ENCODE data around the gene NPHS2.
"Not testable (repeated sequence)": the region's sequence is repeated elsewhere in the genome, so short reads cannot be mapped to it uniquely, and the experiment has no call there.

The NPHS2 gene

GRCh38 chr1:179548666-179549367 lies 26.9 kb downstream of the NPHS2 start:
- no peak for DNase-seq (ENCODE audit: insufficient read length, low spot score)
- TF ChIP-seq POLR2A (IDR thresholded peaks at IDR 0.05; ENCODE audit: low read depth, low read length) = no peak
- no peak for TF ChIP-seq TAF1 (IDR thresholded peaks at IDR 0.05; ENCODE audit: low read depth, low read length)
- TF ChIP-seq PAX5 (IDR thresholded peaks at IDR 0.05; ENCODE audit: insufficient read depth, low read length, severe bottlenecking) = no peak
- no peak for TF ChIP-seq POU2F2 (IDR thresholded peaks at IDR 0.05; ENCODE audit: low read depth, low read length)
- TF ChIP-seq SPI1 (IDR thresholded peaks at IDR 0.05; ENCODE audit: low read depth, low read length) = no peak
- TF ChIP-seq POLR2AphosphoS5 (IDR thresholded peaks at IDR 0.05; ENCODE audit: low read depth, low read length) = no peak
- FAIRE-seq = no peak

GRCh38 chr1:179547021-179547535 lies 28.7 kb downstream of the NPHS2 start:
- TF ChIP-seq TAF1 (IDR thresholded peaks at IDR 0.05; ENCODE audit: low read depth, low read length) (no peak), POLR2A (IDR thresholded peaks at IDR 0.05; ENCODE audit: low read depth, low read length) (no peak), SPI1 (IDR thresholded peaks at IDR 0.05; ENCODE audit: low read depth, low read length) (no peak), PAX5 (IDR thresholded peaks at IDR 0.05; ENCODE audit: insufficient read depth, low read length, severe bottlenecking) (no peak), POLR2AphosphoS5 (IDR thresholded peaks at IDR 0.05; ENCODE audit: low read depth, low read length) (no peak), POU2F2 (IDR thresholded peaks at IDR 0.05; ENCODE audit: low read depth, low read length) (no peak)
- FAIRE-seq (no peak), DNase-seq (ENCODE audit: insufficient read length, low spot score) (no peak)

GRCh38 chr1:179545321-179545720 lies 30.4 kb downstream of the NPHS2 start:
- DNase-seq (ENCODE audit: insufficient read length, low spot score) = no peak
- no peak for FAIRE-seq
- TF ChIP-seq POLR2A (IDR thresholded peaks at IDR 0.05; ENCODE audit: low read depth, low read length) (no peak), PAX5 (IDR thresholded peaks at IDR 0.05; ENCODE audit: insufficient read depth, low read length, severe bottlenecking) (no peak), POLR2AphosphoS5 (IDR thresholded peaks at IDR 0.05; ENCODE audit: low read depth, low read length) (no peak), POU2F2 (IDR thresholded peaks at IDR 0.05; ENCODE audit: low read depth, low read length) (no peak), SPI1 (IDR thresholded peaks at IDR 0.05; ENCODE audit: low read depth, low read length) (no peak), TAF1 (IDR thresholded peaks at IDR 0.05; ENCODE audit: low read depth, low read length) (no peak)

- no peak for FAIRE-seq
These were observed 34.0 kb downstream of the NPHS2 start for GRCh38 chr1:179541774-179542173.

GRCh38 chr1:179530352-179530751 lies 45.4 kb downstream of the NPHS2 start:
- FAIRE-seq (no peak), DNase-seq (ENCODE audit: insufficient read length, low spot score) (no peak)
- TF ChIP-seq POU2F2 (IDR thresholded peaks at IDR 0.05; ENCODE audit: low read depth, low read length) = no peak
- no peak for TF ChIP-seq POLR2A (IDR thresholded peaks at IDR 0.05; ENCODE audit: low read depth, low read length)
- TF ChIP-seq POLR2AphosphoS5 (IDR thresholded peaks at IDR 0.05; ENCODE audit: low read depth, low read length) = no peak
- TF ChIP-seq PAX5 (IDR thresholded peaks at IDR 0.05; ENCODE audit: insufficient read depth, low read length, severe bottlenecking) = no peak
- TF ChIP-seq TAF1 (IDR thresholded peaks at IDR 0.05; ENCODE audit: low read depth, low read length) = no peak
- no peak for TF ChIP-seq SPI1 (IDR thresholded peaks at IDR 0.05; ENCODE audit: low read depth, low read length)

More at GRCh38 chr1:179541774-179542173, 34.0 kb downstream of the NPHS2 start:
- TF ChIP-seq PAX5 (IDR thresholded peaks at IDR 0.05; ENCODE audit: insufficient read depth, low read length, severe bottlenecking) (no peak), POU2F2 (IDR thresholded peaks at IDR 0.05; ENCODE audit: low read depth, low read length) (no peak), POLR2AphosphoS5 (IDR thresholded peaks at IDR 0.05; ENCODE audit: low read depth, low read length) (no peak), POLR2A (IDR thresholded peaks at IDR 0.05; ENCODE audit: low read depth, low read length) (no peak), TAF1 (IDR thresholded peaks at IDR 0.05; ENCODE audit: low read depth, low read length) (no peak), SPI1 (IDR thresholded peaks at IDR 0.05; ENCODE audit: low read depth, low read length) (no peak)
- DNase-seq (ENCODE audit: insufficient read length, low spot score) = no peak

GRCh38 chr1:179529482-179530195 lies 46.1 kb downstream of the NPHS2 start:
- no peak for FAIRE-seq
- TF ChIP-seq POLR2A (IDR thresholded peaks at IDR 0.05; ENCODE audit: low read depth, low read length) (no peak), PAX5 (IDR thresholded peaks at IDR 0.05; ENCODE audit: insufficient read depth, low read length, severe bottlenecking) (no peak), POU2F2 (IDR thresholded peaks at IDR 0.05; ENCODE audit: low read depth, low read length) (no peak), SPI1 (IDR thresholded peaks at IDR 0.05; ENCODE audit: low read depth, low read length) (no peak), TAF1 (IDR thresholded peaks at IDR 0.05; ENCODE audit: low read depth, low read length) (no peak), POLR2AphosphoS5 (IDR thresholded peaks at IDR 0.05; ENCODE audit: low read depth, low read length) (no peak)
- DNase-seq (ENCODE audit: insufficient read length, low spot score) = no peak

GRCh38 chr1:179518544-179518943 lies 57.2 kb downstream of the NPHS2 start:
- DNase-seq (ENCODE audit: insufficient read length, low spot score); FAIRE-seq: not testable (repeated sequence)

- DNase-seq (ENCODE audit: insufficient read length, low spot score) (no peak), FAIRE-seq (no peak)
- no peak for TF ChIP-seq POLR2AphosphoS5 (IDR thresholded peaks at IDR 0.05; ENCODE audit: low read depth, low read length)
- no peak for TF ChIP-seq POU2F2 (IDR thresholded peaks at IDR 0.05; ENCODE audit: low read depth, low read length)
These were observed 58.6 kb downstream of the NPHS2 start for GRCh38 chr1:179516976-179517705.

GRCh38 chr1:179510038-179510437 lies 65.7 kb downstream of the NPHS2 start:
- FAIRE-seq (peak; percentile 65), DNase-seq (ENCODE audit: insufficient read length, low spot score) (no peak)
- TF ChIP-seq POLR2A (IDR thresholded peaks at IDR 0.05; ENCODE audit: low read depth, low read length) (no peak), POLR2AphosphoS5 (IDR thresholded peaks at IDR 0.05; ENCODE audit: low read depth, low read length) (no peak), SPI1 (IDR thresholded peaks at IDR 0.05; ENCODE audit: low read depth, low read length) (peak; percentile 51; the same call in 1 of the 2 replicates)

Data from GM12891 (cell line).